WTC11 (cell line): ENCODE results near the gene RAI1. TPM values are rescaled to one million over a fixed set of nuclear protein-coding genes. Genes with fewer than 3 reads are reported as not detected.

Source experiments
- ATAC-seq: fragments of 200-7000 bp; cut with Tn5 transposase; 2 replicates; pipeline ENCODE4 v1.10.0; 2021; ENCODE audit warnings: mild to moderate bottlenecking, moderate library complexity
- CTCF ChIA-PET: fragments of 300-600 bp; sonication (Branson Sonifier 250); formaldehyde crosslinking; loops from one replicate; lab custom pipeline; 2021; ENCODE audit warnings: antibody characterized with exemption; lab: Charles Lee
- POLR2A ChIA-PET: fragments of 350-600 bp; sonication (Branson Sonifier 250); formaldehyde crosslinking; loops from one replicate; lab custom pipeline; 2021; ENCODE audit warnings: antibody characterized with exemption; lab: Charles Lee
- DNase-seq: peaks from one replicate; pipeline ENCODE4 v3.0.0; 2021; ENCODE audit warnings: low spot score
- H3K27ac Mint-ChIP-seq: 2 replicates; pipeline ENCODE4 v1.8.0; 2021; ENCODE audit warnings: mixed read lengths
- H3K27me3 Mint-ChIP-seq: 2 replicates; pipeline ENCODE4 v1.8.0; 2021; ENCODE audit warnings: low read depth, mild to moderate bottlenecking, moderate library complexity, mixed read lengths
- H3K36me3 Mint-ChIP-seq: 2 replicates; pipeline ENCODE4 v1.8.0; 2021; ENCODE audit warnings: mixed read lengths
- H3K4me1 Mint-ChIP-seq: 2 replicates; pipeline ENCODE4 v1.8.0; 2022; ENCODE audit warnings: mixed read lengths
- H3K4me3 Mint-ChIP-seq: 2 replicates; pipeline ENCODE4 v1.8.0; 2021; ENCODE audit warnings: mild to moderate bottlenecking, moderate library complexity, mixed read lengths
- H3K9me3 Mint-ChIP-seq: 2 replicates; pipeline ENCODE4 v1.8.0; 2021; ENCODE audit warnings: mixed read lengths
- CREB1 ChIP-seq: sonication (generic); formaldehyde crosslinking; IDR thresholded peaks from 2 replicates; pipeline ENCODE4 v1.8.0; 2023; ENCODE audit warnings: mild to moderate bottlenecking, missing genetic modification reagents
- FOXJ3 ChIP-seq: sonication (generic); formaldehyde crosslinking; IDR thresholded peaks from 2 replicates; pipeline ENCODE4 v1.9.0; 2021; ENCODE audit warnings: missing genetic modification reagents, mild to moderate bottlenecking, borderline replicate concordance
- GABPB1 ChIP-seq: sonication (generic); formaldehyde crosslinking; IDR thresholded peaks from 2 replicates; pipeline ENCODE4 v1.8.1; 2023; ENCODE audit warnings: mild to moderate bottlenecking, missing genetic modification reagents
- IRF2 ChIP-seq: sonication (generic); formaldehyde crosslinking; IDR thresholded peaks from 2 replicates; pipeline ENCODE4 v1.8.0; 2022; ENCODE audit warnings: low read depth, missing genetic modification reagents, borderline replicate concordance
- MXD4 ChIP-seq: fragments of 250-450 bp; sonication (Bioruptor Pico); IDR thresholded peaks from 2 replicates; pipeline ENCODE4 v1.8.0; 2021; ENCODE audit warnings: mild to moderate bottlenecking, moderate library complexity, borderline replicate concordance
- NR1H2 ChIP-seq: sonication (generic); formaldehyde crosslinking; IDR thresholded peaks from 2 replicates; pipeline ENCODE4 v1.9.0; 2021; ENCODE audit warnings: mild to moderate bottlenecking, moderate library complexity, missing genetic modification reagents
- RELA ChIP-seq: sonication (generic); formaldehyde crosslinking; IDR thresholded peaks from 2 replicates; pipeline ENCODE4 v1.8.1; 2022; ENCODE audit warnings: missing genetic modification reagents, mild to moderate bottlenecking, borderline replicate concordance
- TCF7 ChIP-seq: sonication (generic); formaldehyde crosslinking; IDR thresholded peaks from 2 replicates; pipeline ENCODE4 v1.8.0; 2022; ENCODE audit warnings: mild to moderate bottlenecking, low read depth, missing genetic modification reagents, moderate library complexity
- TEAD4 ChIP-seq: sonication (generic); formaldehyde crosslinking; IDR thresholded peaks from 2 replicates; pipeline ENCODE4 v1.8.0; 2022; ENCODE audit warnings: mild to moderate bottlenecking, missing genetic modification reagents
- ZNF317 ChIP-seq: sonication (generic); formaldehyde crosslinking; IDR thresholded peaks from 2 replicates; pipeline ENCODE4 v1.8.1; 2023; ENCODE audit warnings: low read depth, mild to moderate bottlenecking, moderate library complexity, missing genetic modification reagents, borderline replicate concordance
- total RNA-seq: library from RNA; stranded (reverse); gene quantifications from 3 replicates; pipeline ENCODE4 v1.2.3, GENCODE V29; 2021
- TF ChIP-seq, protein P1 (sequence below): sonication (generic); formaldehyde crosslinking; IDR thresholded peaks from 2 replicates; pipeline ENCODE4 v1.8.0; 2023; ENCODE audit warnings: mild to moderate bottlenecking, missing genetic modification reagents
- TF ChIP-seq, protein P2 (sequence below): sonication (generic); formaldehyde crosslinking; IDR thresholded peaks from 2 replicates; pipeline ENCODE4 v1.8.1; 2023; ENCODE audit warnings: mild to moderate bottlenecking, missing genetic modification reagents
- TF ChIP-seq, protein P3 (sequence below): fragments of 250-450 bp; sonication (Bioruptor Pico); IDR thresholded peaks from 2 replicates; pipeline ENCODE4 v1.9.0; 2021; ENCODE audit warnings: mild to moderate bottlenecking, borderline replicate concordance
- TF ChIP-seq, protein P4 (sequence below): sonication (generic); formaldehyde crosslinking; IDR thresholded peaks from 2 replicates; pipeline ENCODE4 v1.8.0; 2022; ENCODE audit warnings: mild to moderate bottlenecking, missing genetic modification reagents
- TF ChIP-seq, protein P5 (sequence below): sonication (generic); formaldehyde crosslinking; IDR thresholded peaks from 2 replicates; pipeline ENCODE4 v1.8.1; 2022; ENCODE audit warnings: missing genetic modification reagents, borderline replicate concordance
- TF ChIP-seq, protein P6 (sequence below): sonication (generic); formaldehyde crosslinking; IDR thresholded peaks from 2 replicates; pipeline ENCODE4 v1.8.0; 2022; ENCODE audit warnings: mild to moderate bottlenecking, missing genetic modification reagents

RAI1 gene
- total RNA-seq, 1 experiment from 2014 or later = 12.7 TPM

DNA sequence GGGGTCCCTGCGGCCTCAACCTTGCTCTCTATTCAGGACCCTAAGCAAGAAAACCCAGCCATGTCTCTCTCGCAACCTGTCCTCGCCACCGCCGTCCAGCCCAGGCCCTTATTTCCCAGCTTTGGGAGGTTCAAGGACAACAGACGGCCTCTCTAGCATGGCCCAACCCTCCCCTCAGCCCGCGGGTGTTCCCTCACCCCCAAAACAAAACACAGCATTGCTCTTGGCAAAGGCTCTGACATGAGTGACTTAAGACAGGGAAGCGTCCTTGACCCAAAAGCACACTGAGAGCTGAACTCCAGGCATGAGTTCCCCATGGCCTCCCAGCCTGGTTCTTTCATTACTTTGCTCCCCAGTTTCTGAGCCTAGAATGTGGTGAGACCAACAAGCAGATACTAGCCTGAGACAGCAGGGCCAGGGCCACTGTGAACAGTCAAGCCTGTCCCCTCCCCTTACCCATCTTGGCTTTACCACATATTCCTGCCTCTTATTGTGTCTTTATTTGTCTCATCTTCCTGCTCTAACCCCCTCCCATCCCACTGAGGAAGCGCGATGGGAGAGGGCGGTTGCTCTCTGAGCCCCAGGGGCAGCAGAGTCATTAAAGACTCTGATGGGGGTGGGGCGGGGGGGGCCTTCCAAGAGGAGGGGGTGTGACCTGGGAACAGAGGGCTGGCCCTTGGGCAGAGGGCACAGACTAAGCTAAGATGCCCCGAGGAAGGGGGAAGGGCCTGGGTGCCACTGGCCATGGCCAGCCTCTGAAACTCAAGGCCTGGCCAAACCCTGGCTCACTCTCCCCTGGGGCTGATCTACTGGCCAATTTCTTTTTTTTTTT, 143.7 kb downstream of the RAI1 start:
- Mint-ChIP-seq H3K4me1 (peaks cover 71% of the 10 kb centered on the region), H3K27me3 (no peaks in the 10 kb centered on the region), H3K9me3 (no peaks in the 10 kb centered on the region), H3K4me3 (peak overlapping the region; percentile 44), H3K27ac (peak overlapping the region; percentile 99), H3K36me3 (no peaks in the 10 kb centered on the region; the same call in none of the 2 replicates)
- DNase-seq (no peak), ATAC-seq (peak; percentile 1; the same call in 1 of the 2 replicates)
- POLR2A ChIA-PET = interaction anchor here (0.6 to 9.4 kb wide), 7 partner anchors 12 to 233 kb away, joined by 3 to 137 read pairs (median 6); partner anchors contain the start of gene SREBF1
- no peak for TF ChIP-seq MXD4 (CRISPR knock-in tag)
- TF ChIP-seq NR1H2 (CRISPR knock-in tag) = no peak
- TF ChIP-seq RELA (CRISPR knock-in tag) = no peak
- TF ChIP-seq, protein P1, sequence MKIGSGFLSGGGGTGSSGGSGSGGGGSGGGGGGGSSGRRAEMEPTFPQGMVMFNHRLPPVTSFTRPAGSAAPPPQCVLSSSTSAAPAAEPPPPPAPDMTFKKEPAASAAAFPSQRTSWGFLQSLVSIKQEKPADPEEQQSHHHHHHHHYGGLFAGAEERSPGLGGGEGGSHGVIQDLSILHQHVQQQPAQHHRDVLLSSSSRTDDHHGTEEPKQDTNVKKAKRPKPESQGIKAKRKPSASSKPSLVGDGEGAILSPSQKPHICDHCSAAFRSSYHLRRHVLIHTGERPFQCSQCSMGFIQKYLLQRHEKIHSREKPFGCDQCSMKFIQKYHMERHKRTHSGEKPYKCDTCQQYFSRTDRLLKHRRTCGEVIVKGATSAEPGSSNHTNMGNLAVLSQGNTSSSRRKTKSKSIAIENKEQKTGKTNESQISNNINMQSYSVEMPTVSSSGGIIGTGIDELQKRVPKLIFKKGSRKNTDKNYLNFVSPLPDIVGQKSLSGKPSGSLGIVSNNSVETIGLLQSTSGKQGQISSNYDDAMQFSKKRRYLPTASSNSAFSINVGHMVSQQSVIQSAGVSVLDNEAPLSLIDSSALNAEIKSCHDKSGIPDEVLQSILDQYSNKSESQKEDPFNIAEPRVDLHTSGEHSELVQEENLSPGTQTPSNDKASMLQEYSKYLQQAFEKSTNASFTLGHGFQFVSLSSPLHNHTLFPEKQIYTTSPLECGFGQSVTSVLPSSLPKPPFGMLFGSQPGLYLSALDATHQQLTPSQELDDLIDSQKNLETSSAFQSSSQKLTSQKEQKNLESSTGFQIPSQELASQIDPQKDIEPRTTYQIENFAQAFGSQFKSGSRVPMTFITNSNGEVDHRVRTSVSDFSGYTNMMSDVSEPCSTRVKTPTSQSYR (CRISPR knock-in tag) = no peak
- no peak for TF ChIP-seq GABPB1 (CRISPR knock-in tag)
- TF ChIP-seq, protein P2, sequence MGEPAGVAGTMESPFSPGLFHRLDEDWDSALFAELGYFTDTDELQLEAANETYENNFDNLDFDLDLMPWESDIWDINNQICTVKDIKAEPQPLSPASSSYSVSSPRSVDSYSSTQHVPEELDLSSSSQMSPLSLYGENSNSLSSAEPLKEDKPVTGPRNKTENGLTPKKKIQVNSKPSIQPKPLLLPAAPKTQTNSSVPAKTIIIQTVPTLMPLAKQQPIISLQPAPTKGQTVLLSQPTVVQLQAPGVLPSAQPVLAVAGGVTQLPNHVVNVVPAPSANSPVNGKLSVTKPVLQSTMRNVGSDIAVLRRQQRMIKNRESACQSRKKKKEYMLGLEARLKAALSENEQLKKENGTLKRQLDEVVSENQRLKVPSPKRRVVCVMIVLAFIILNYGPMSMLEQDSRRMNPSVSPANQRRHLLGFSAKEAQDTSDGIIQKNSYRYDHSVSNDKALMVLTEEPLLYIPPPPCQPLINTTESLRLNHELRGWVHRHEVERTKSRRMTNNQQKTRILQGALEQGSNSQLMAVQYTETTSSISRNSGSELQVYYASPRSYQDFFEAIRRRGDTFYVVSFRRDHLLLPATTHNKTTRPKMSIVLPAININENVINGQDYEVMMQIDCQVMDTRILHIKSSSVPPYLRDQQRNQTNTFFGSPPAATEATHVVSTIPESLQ = no peak
- TF ChIP-seq, protein P3, sequence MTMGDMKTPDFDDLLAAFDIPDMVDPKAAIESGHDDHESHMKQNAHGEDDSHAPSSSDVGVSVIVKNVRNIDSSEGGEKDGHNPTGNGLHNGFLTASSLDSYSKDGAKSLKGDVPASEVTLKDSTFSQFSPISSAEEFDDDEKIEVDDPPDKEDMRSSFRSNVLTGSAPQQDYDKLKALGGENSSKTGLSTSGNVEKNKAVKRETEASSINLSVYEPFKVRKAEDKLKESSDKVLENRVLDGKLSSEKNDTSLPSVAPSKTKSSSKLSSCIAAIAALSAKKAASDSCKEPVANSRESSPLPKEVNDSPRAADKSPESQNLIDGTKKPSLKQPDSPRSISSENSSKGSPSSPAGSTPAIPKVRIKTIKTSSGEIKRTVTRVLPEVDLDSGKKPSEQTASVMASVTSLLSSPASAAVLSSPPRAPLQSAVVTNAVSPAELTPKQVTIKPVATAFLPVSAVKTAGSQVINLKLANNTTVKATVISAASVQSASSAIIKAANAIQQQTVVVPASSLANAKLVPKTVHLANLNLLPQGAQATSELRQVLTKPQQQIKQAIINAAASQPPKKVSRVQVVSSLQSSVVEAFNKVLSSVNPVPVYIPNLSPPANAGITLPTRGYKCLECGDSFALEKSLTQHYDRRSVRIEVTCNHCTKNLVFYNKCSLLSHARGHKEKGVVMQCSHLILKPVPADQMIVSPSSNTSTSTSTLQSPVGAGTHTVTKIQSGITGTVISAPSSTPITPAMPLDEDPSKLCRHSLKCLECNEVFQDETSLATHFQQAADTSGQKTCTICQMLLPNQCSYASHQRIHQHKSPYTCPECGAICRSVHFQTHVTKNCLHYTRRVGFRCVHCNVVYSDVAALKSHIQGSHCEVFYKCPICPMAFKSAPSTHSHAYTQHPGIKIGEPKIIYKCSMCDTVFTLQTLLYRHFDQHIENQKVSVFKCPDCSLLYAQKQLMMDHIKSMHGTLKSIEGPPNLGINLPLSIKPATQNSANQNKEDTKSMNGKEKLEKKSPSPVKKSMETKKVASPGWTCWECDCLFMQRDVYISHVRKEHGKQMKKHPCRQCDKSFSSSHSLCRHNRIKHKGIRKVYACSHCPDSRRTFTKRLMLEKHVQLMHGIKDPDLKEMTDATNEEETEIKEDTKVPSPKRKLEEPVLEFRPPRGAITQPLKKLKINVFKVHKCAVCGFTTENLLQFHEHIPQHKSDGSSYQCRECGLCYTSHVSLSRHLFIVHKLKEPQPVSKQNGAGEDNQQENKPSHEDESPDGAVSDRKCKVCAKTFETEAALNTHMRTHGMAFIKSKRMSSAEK (CRISPR knock-in tag) = no peak
- no peak for TF ChIP-seq CREB1 (CRISPR knock-in tag)
- TF ChIP-seq, protein P4, sequence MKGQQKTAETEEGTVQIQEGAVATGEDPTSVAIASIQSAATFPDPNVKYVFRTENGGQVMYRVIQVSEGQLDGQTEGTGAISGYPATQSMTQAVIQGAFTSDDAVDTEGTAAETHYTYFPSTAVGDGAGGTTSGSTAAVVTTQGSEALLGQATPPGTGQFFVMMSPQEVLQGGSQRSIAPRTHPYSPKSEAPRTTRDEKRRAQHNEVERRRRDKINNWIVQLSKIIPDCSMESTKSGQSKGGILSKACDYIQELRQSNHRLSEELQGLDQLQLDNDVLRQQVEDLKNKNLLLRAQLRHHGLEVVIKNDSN (CRISPR knock-in tag) = no peak
- TF ChIP-seq, protein P5, sequence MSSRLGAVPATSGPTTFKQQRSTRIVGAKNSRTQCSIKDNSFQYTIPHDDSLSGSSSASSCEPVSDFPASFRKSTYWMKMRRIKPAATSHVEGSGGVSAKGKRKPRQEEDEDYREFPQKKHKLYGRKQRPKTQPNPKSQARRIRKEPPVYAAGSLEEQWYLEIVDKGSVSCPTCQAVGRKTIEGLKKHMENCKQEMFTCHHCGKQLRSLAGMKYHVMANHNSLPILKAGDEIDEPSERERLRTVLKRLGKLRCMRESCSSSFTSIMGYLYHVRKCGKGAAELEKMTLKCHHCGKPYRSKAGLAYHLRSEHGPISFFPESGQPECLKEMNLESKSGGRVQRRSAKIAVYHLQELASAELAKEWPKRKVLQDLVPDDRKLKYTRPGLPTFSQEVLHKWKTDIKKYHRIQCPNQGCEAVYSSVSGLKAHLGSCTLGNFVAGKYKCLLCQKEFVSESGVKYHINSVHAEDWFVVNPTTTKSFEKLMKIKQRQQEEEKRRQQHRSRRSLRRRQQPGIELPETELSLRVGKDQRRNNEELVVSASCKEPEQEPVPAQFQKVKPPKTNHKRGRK = no peak
- TF ChIP-seq, protein P6, sequence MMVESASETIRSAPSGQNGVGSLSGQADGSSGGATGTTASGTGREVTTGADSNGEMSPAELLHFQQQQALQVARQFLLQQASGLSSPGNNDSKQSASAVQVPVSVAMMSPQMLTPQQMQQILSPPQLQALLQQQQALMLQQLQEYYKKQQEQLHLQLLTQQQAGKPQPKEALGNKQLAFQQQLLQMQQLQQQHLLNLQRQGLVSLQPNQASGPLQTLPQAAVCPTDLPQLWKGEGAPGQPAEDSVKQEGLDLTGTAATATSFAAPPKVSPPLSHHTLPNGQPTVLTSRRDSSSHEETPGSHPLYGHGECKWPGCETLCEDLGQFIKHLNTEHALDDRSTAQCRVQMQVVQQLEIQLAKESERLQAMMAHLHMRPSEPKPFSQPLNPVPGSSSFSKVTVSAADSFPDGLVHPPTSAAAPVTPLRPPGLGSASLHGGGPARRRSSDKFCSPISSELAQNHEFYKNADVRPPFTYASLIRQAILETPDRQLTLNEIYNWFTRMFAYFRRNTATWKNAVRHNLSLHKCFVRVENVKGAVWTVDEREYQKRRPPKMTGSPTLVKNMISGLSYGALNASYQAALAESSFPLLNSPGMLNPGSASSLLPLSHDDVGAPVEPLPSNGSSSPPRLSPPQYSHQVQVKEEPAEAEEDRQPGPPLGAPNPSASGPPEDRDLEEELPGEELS (CRISPR knock-in tag) = no peak
- no peak for TF ChIP-seq ZNF317
- no peak for TF ChIP-seq TCF7 (CRISPR knock-in tag)
- no peak for TF ChIP-seq TEAD4 (CRISPR knock-in tag)
- TF ChIP-seq FOXJ3 (CRISPR knock-in tag) = no peak
- no peak for TF ChIP-seq IRF2 (CRISPR knock-in tag)
- CTCF ChIA-PET = interaction anchor here (1.0 to 3.7 kb wide), 5 partner anchors 11 to 44 kb away, joined by 3 to 12 read pairs (median 3); partner anchors contain the start of gene SREBF1
